OCI-LY7 (cell line): Measurements from ENCODE around the gene MSS51. TPM values are rescaled to one million over a fixed set of nuclear protein-coding genes. Genes with fewer than 3 reads are reported as not detected.

Experiments used
- BruUV-seq: library from RNA; stranded (reverse); fragments of 400-500 nt; replicated peaks from 2 replicates; lab custom pipeline; 2021; lab: Mats Ljungman, UMichigan
- CTCF ChIA-PET: fragments of 300-600 bp; sonication (Branson Sonifier 250); formaldehyde crosslinking; loops from one replicate; lab custom pipeline; 2022; ENCODE audit warnings: antibody characterized with exemption; ENCODE audit not compliant: unreplicated experiment; lab: Charles Lee
- POLR2A ChIA-PET: fragments of 300-600 bp; sonication (Branson Sonifier 250); formaldehyde crosslinking; loops from one replicate; lab custom pipeline; 2022; ENCODE audit warnings: antibody characterized with exemption; lab: Charles Lee
- DNase-seq: peaks from one replicate; pipeline ENCODE4 v3.0.0-alpha.2; 2015; ENCODE audit warnings: low spot score
- H2AFZ ChIP-seq: fragments of 200-600 bp; sonication (generic), shearing (Covaris generic); 2 replicates; pipeline ENCODE4 v1.6.1; 2014; ENCODE audit warnings: mild to moderate bottlenecking, antibody characterized with exemption, low read length, moderate library complexity
- H3K27ac ChIP-seq: fragments of 200-600 bp; sonication (generic); 2 replicates; pipeline ENCODE4 v1.5.1; 2014; ENCODE audit warnings: mixed run types, low read depth, mild to moderate bottlenecking, moderate library complexity, low read length, inconsistent platforms; ENCODE audit not compliant: poor library complexity, severe bottlenecking
- H3K36me3 ChIP-seq: fragments of 200-600 bp; sonication (generic); 2 replicates; pipeline ENCODE4 v1.6.1; 2014; ENCODE audit warnings: mild to moderate bottlenecking, antibody characterized with exemption, low read length, moderate library complexity, mixed read lengths; ENCODE audit not compliant: insufficient read depth
- H3K4me1 ChIP-seq: fragments of 200-600 bp; sonication (generic); 2 replicates; pipeline ENCODE4 v1.5.1; 2014; ENCODE audit warnings: mild to moderate bottlenecking, low read length; ENCODE audit not compliant: insufficient read depth, poor library complexity, severe bottlenecking
- H3K4me2 ChIP-seq: fragments of 200-600 bp; sonication (generic); 2 replicates; pipeline ENCODE4 v1.6.1; 2014; ENCODE audit warnings: mild to moderate bottlenecking, low read length
- H3K4me3 ChIP-seq: fragments of 200-600 bp; sonication (generic); 2 replicates; pipeline ENCODE4 v1.5.1; 2014; ENCODE audit warnings: mild to moderate bottlenecking, low read depth, low read length; ENCODE audit not compliant: poor library complexity, severe bottlenecking
- H3K79me2 ChIP-seq: fragments of 200-600 bp; sonication (generic); 2 replicates; pipeline ENCODE4 v1.6.1; 2016; ENCODE audit warnings: low read depth, mild to moderate bottlenecking, low read length, moderate library complexity, mixed read lengths; ENCODE audit not compliant: insufficient read depth
- H3K9me2 ChIP-seq: fragments of 200-600 bp; sonication (generic); 2 replicates; pipeline ENCODE4 v1.6.1; 2016; ENCODE audit warnings: mild to moderate bottlenecking, low read length, mixed read lengths; ENCODE audit not compliant: insufficient read depth
- H3K9me3 ChIP-seq: fragments of 200-600 bp; sonication (generic); 2 replicates; pipeline ENCODE4 v1.6.1; 2014; ENCODE audit warnings: mild to moderate bottlenecking, mixed run types, low read length, mixed read lengths
- H4K20me1 ChIP-seq: fragments of 200-600 bp; sonication (generic); 2 replicates; pipeline ENCODE4 v1.6.1; 2014; ENCODE audit warnings: mild to moderate bottlenecking, antibody characterized with exemption, low read length, moderate library complexity, mixed read lengths; ENCODE audit not compliant: insufficient read depth
- EZH2phosphoT487 ChIP-seq: fragments of 200-600 bp; sonication (generic); IDR thresholded peaks from 2 replicates; pipeline ENCODE4 v1.6.1; 2018; ENCODE audit warnings: low read depth, borderline replicate concordance, mild to moderate bottlenecking, mixed run types, antibody characterized with exemption, low read length, moderate library complexity, mixed read lengths
- intact Hi-C: fragments of 100-400 bp; cut with micrococcal nuclease; formaldehyde crosslinking; loops from one replicate; pipeline ENCODE4 v1.10.0; 2022; ENCODE audit not compliant: unreplicated experiment
- total RNA-seq, 2 experiments: library from RNA; depleted of rRNA in 1 of 2; stranded (reverse); fragments of >200 nt in 1 of 2; shearing (Covaris generic) in 1 of 2; gene quantifications; 2 replicates each; pipeline ENCODE4 v1.2.3, GENCODE V29; 2014 to 2022
- TF ChIP-seq, protein P1 (sequence below): fragments of 200-600 bp; sonication (generic); conservative IDR thresholded peaks from 2 replicates; pipeline ENCODE4 v1.5.1; 2014; ENCODE audit warnings: mild to moderate bottlenecking, antibody characterized with exemption, low read length, moderate library complexity, mixed read lengths

MSS51 gene
- total RNA-seq, 2 experiments from 2014 or later = 3.9 to 4.2 TPM

DNA sequence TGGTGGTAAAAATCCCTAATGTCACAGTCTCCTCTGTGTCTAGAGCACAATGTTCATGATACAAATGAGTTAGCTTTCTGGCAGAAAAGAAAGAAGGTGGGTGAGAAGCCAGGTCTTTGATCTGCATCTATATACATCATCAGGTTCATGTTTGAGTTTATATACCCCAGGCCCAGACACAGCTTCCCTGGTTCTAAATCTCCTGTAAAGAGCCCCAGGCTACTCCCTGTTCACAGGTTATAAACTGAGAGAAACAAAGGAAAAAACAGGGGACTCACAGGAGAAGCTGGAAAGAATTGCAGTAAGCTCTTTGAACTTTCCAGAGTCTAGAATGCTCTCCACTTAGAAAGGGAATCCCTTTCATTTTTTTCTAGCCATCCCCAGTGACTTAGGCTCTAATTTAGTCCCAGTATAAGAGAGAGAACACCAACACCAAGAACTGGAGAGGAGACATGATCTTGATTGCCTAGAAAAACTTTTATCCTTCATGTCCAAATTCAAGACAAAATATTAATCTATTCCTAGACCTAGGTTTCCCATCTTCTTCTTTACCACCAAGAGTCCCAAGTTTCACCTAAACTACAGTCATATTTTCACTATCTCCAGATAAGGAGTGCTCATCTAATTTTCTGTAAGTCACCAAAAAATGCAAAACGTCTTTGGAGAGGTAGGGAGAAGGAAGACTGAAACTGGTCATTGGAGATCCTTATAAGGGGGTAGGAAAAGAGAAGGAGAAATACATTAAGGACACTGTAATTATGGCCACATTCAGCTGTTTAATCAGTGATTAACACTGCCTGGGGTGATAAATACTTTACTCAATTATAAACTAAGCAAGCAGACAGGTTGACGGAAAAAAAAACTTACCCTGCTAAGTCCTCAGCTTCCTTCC lies 469 bp downstream of the MSS51 start:
- TF ChIP-seq, protein P1, sequence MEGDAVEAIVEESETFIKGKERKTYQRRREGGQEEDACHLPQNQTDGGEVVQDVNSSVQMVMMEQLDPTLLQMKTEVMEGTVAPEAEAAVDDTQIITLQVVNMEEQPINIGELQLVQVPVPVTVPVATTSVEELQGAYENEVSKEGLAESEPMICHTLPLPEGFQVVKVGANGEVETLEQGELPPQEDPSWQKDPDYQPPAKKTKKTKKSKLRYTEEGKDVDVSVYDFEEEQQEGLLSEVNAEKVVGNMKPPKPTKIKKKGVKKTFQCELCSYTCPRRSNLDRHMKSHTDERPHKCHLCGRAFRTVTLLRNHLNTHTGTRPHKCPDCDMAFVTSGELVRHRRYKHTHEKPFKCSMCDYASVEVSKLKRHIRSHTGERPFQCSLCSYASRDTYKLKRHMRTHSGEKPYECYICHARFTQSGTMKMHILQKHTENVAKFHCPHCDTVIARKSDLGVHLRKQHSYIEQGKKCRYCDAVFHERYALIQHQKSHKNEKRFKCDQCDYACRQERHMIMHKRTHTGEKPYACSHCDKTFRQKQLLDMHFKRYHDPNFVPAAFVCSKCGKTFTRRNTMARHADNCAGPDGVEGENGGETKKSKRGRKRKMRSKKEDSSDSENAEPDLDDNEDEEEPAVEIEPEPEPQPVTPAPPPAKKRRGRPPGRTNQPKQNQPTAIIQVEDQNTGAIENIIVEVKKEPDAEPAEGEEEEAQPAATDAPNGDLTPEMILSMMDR = no peak
- TF ChIP-seq EZH2phosphoT487 = no peak
- H3K4me2 ChIP-seq = no peak overlapping the region
- ChIA-PET CTCF (no interaction called here), POLR2A (interaction anchor here (1.3 kb wide), 1 partner anchor 8 kb away, joined by 3 read pairs; no protein-coding TSS in a partner anchor)
- no peaks in the 10 kb centered on the region for H3K4me1 ChIP-seq
- H3K9me3 ChIP-seq = peaks cover 4% of the 10 kb centered on the region; the same call in 1 of the 2 replicates
- no peaks in the 10 kb centered on the region for H3K79me2 ChIP-seq
- H2AFZ ChIP-seq = no peak overlapping the region
- no peaks in the 10 kb centered on the region for H3K9me2 ChIP-seq
- no peak overlapping the region for H3K27ac ChIP-seq
- H3K4me3 ChIP-seq = no peak overlapping the region
- intact Hi-C loops = no loop called here
- peaks cover 31% of the 10 kb centered on the region for H3K36me3 ChIP-seq
- no peak for DNase-seq
- no peaks in the 10 kb centered on the region for H4K20me1 ChIP-seq
- BruUV-seq = no TSS peak

DNA sequence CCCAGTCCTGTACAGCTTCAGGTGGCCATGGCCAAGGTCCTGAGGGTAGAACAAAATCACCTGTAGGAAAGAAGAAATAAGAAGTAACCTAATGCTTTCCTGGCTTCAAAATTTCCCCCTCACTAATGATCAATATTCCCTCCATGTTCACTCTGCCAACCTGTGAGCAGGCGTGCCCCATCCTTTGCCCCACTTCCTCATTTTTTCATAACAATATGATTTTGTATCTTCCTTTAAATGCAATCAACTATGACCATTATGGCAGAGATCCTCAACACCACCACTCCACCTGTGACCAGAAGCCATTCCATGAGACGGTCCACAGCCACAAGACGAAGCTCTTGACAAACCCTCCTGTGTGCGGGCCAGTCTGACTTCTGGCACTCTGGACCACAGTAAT lies 7.0 kb downstream of the MSS51 start:
- POLR2A ChIA-PET = no interaction called here

More for the DNA sequence above, 7.0 kb downstream of the MSS51 start:
- peaks cover 73% of the 10 kb centered on the region for H3K36me3 ChIP-seq
- H3K9me3 ChIP-seq = peaks cover 4% of the 10 kb centered on the region; the same call in 1 of the 2 replicates
- no peak for TF ChIP-seq EZH2phosphoT487
- TF ChIP-seq, protein P1 = no peak
- CTCF ChIA-PET = no interaction called here
- no peaks in the 10 kb centered on the region for H3K9me2 ChIP-seq
- no peaks in the 10 kb centered on the region for H3K4me1 ChIP-seq
- H2AFZ ChIP-seq = no peak overlapping the region
- intact Hi-C loops = no loop called here
- BruUV-seq = no TSS peak
- no peak overlapping the region for H3K27ac ChIP-seq
- H3K79me2 ChIP-seq = no peaks in the 10 kb centered on the region
- DNase-seq = no peak
- H3K4me3 ChIP-seq = no peak overlapping the region
- H3K4me2 ChIP-seq = no peak overlapping the region
- H4K20me1 ChIP-seq = no peaks in the 10 kb centered on the region
